NK-92 (cell line): ENCODE data around the gene CD180.
"Not testable (repeated sequence)": the region's sequence is repeated elsewhere in the genome, so short reads cannot be mapped to it uniquely, and the experiment has no call there.

Source experiments
- DNase-seq: peaks from one replicate; lab custom pipeline; 2025; ENCODE audit not compliant: unreplicated experiment; lab: John Stamatoyannopoulos, UW

The CD180 gene

GRCh38 chr5:67189931-67190330 is 6.7 kb downstream of the CD180 start:
- DNase-seq: no peak

- DNase-seq: no peak
These were observed 7.6 kb downstream of the CD180 start for GRCh38 chr5:67189079-67189354.

- DNase-seq: no peak
These were observed 8.1 kb downstream of the CD180 start for GRCh38 chr5:67188274-67189078.

DNA sequence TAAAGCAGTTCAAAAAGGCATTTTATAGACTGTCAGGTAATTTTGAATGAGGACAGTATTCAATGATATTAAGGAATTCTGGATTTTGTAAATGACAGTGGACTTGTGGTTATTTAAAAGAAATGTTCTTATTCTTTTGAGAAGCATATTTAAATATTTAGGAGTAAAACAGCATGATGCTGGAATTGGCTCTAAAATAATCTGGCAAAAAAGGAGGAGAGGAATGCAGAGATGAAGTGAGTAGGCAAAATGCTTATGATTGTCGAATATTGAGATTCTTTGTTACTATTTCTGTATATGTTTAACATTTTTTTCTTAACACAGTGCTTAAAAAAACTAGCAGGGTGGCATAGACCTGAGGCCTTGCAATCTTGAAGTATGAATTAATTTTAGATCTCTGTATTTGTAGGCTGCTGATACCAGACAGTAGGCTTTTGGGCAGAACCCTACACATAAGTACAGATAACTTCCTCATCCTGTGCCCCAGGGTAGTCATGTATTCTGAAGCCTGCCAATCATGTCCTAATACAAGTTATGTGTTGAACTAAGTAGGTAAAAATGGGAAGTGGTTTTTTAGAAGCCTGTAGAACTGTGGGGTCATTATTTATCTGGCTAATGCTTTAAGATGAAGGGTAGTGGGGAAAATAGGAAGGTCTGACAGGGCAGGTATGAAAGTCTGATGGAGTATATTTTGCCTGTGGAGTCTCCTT is 9.4 kb downstream of the CD180 start:
- DNase-seq: no peak

- DNase-seq: no peak
These were observed 12.7 kb downstream of the CD180 start for GRCh38 chr5:67183859-67184258.

DNA sequence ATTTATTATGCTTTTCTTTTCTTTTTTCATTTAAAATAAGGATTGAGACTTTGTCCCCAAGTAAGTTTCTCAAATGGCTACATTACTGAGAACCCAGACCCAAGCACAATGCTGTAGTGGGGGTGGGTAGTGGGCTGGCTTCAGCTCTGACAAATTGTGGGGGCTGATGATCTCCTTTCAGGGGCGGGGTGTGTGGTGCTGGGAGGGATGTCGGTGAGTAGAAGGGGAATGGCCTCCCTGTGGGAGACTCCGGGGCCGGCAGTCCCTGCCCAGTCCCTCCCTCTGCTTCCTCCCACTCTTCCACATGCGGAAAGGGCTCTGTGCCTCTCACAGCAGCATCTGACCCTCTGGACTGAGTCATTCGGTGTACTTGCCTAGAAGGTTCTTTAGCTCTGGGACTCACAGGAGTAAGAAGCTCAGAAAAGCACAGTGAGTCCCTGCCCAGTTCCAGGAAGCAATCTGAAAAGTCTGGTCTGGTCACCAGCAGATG is 14.3 kb downstream of the CD180 start:
- no peak for DNase-seq

DNA sequence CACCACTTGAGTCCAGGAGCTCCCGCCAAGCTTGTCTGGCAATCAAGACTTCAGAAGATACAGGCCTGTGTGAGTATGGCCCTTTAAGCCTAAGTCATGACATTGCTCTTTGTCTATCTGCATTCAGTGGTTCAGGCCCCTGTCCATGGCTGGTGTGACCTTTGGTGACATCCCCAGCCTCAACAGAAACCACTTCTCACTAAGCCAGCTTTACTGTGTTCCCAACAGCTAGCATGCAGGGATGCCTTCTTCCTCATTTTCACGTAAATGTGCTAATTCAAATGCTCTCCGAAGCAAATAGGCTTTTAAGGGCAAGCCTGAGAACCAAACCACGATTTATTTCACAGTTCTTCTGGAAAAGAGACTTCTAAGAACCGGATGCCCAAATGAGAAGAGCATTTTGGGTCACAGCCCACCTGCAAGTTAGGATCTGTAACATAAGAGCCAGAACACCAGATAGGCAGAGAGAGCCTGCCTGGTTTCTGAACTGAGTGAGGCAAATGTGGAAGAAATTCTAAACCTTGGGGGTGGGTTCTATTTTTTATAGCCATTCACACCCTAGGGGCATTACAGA is 14.9 kb downstream of the CD180 start:
- no peak for DNase-seq

DNA sequence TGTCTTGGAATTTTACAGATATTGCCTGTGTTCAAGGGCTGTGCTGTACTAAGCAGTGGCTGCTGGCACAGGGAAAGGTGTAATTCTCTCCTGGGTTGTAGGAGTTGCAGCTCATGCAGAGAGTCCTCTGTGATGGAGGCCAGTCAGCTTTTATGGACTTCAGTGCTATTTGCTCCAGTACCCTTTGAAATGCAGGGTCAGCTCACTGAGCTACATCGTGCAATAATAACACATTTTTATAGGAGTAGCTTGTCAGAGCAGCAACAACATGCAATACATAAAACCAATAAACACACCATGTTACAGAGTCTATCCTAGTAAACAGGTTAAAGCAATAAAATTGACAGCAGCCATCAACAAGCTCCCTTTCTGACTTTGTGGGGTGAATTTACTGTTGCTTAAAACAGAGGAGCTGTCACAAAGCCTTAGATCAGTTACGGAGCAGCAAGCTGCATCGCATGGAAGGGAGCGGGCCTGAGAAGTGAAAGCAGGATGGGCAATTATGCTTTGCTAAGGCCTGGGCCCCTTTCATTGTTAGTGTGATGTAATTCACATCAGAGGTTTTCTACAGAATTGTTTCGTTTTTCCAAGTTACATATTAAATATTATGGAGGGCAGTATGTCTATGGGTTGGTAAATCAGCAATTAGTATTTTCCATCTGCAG is 16.8 kb downstream of the CD180 start:
- no peak for DNase-seq

DNA sequence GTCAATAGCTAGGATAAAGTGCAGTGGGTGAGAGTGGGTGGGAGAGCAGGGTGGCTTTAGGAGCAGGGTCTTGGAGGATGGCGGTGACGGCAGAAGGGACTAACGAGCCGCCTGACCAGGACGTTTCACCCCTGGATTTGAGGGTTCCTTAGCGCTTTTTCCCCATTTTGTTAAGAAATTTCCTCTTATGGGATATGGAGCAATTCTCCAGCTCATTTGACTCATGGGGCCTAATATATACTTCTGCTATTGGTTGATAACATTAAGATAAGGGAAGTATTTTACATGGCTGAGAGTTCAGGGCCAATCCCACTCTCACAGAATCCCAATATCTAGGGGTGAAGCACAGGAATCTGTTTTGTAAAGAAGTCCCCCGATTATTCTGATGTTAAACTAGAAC is 17.6 kb downstream of the CD180 start:
- no peak for DNase-seq

DNA sequence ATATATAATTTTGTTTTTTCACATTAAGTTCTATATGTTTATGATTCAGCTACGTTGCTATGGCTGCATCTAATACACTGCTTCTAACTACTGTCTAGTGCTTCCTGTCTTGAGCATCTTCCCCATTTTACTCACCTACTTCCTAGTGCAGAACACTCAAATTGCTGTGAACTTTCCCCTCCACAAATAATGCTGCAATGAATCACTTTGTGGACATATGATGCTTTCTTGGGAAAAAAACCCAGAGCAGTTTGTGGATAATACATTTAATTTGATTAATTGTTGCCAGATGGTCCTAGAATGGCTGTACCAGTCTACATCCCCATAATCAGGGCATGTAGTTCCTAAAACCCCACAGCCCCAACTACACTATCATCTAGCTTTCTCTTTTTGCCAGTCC is 18.5 kb downstream of the CD180 start:
- DNase-seq: no peak

DNA sequence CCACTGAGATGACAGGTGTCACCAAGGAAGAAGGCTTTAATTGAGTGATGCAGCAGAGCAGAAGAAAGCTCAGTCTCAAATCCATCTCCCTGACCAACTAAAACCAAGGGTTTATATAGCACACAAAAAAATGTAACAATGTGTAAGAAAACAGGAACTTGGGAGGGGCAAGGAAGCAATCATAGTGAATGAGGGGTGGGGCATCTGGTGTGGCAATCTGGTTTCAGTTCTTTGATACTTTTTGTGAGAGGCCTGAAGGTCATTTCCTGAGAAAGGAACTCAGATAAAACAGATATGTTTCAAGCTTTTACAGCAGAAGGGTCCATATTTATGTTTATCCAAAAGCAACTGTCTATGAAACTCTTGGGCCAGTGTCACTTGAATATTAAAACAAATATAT is 19.7 kb downstream of the CD180 start:
- no peak for DNase-seq

GRCh38 chr5:67173959-67174358 is 22.6 kb downstream of the CD180 start:
- no peak for DNase-seq

DNA sequence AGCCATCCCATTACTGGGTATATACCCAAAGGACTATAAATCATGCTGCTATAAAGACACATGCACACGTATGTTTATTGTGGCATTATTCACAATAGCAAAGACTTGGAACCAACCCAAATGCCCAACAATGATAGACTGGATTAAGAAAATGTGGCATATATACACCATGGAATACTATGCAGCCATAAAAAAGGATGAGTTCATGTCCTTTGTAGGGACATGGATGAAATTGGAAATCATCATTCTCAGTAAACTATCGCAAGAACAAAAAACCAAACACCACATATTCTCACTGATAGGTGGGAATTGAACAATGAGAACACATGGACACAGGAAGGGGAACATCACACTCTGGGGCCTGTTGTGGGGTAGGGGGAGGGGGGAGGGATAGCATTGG is 23.2 kb downstream of the CD180 start:
- DNase-seq: not testable (repeated sequence)

GRCh38 chr5:67170767-67171166 is 25.8 kb downstream of the CD180 start:
- DNase-seq: no peak

DNA sequence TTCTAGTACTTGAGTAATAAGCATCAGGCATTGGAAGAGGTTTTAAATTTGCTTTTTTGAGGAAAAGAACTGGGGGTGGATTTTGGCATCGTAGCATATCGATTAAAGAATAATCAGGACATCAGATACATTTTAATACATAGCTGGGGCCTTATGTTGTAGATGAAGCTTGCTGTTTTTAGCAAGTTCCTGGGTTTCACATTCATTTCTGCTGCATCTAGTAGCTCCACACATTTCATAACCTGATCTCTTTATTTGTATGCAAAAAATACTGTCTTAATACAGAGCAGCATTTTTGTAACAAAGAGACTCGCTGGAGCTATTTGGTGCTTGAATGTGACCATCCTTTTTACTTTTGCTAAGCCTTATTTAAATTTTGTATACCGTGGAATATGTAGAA is 28.5 kb downstream of the CD180 start:
- no peak for DNase-seq

- DNase-seq: no peak
These were observed 29.9 kb downstream of the CD180 start for GRCh38 chr5:67166460-67167285.

GRCh38 chr5:67165526-67166459 is 30.8 kb downstream of the CD180 start:
- peak; percentile 31 for DNase-seq

DNA sequence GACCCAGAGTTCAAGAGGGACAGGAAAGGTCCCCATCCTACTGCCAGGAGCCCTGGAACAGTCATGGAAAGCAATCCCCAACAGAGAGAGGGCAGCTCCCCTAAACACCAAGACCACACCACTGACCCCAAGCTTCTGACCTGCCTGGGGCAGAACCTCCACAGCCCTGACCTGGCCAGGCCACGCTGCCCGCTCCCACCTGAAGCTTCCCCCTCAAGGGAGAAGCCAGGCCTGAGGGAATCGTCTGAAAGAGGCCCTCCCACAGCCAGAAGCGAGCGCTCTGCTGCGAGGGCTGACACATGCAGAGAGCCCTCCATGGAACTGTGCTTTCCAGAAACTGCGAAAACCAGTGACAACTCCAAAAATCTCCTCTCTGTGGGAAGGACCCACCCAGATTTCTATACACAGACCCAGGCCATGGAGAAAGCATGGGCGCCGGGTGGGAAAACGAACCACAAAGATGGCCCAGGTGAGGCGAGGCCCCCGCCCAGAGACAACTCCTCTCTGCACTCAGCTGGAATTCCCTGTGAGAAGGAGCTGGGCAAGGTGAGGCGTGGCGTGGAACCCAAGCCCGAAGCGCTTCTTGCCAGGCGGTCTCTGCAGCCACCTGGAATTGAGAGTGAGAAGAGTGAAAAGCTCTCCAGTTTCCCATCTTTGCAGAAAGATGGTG is 31.6 kb downstream of the CD180 start:
- no peak for DNase-seq

DNA sequence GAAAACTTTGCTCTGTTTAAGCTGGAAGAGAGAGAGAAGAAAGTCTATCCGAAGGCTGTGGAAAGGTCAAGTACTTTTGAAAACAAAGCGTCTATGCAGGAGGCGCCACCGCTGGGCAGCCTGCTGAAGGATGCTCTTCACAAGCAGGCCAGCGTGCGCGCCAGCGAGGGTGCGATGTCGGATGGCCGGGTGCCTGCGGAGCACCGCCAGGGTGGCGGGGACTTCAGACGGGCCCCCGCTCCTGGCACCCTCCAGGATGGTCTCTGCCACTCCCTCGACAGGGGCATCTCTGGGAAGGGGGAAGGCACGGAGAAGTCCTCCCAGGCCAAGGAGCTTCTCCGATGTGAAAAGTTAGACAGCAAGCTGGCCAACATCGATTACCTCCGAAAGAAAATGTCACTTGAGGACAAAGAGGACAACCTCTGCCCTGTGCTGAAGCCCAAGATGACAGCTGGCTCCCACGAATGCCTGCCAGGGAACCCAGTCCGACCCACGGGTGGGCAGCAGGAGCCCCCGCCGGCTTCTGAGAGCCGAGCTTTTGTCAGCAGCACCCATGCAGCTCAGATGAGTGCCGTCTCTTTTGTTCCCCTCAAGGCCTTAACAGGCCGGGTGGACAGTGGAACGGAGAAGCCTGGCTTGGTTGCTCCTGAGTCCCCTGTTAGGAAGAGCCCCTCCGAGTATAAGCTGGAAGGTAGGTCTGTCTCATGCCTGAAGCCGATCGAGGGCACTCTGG is 32.6 kb downstream of the CD180 start:
- DNase-seq: no peak
